HepG2 (cell line): ENCODE data around the gene SNRPD3. TPM values are rescaled to one million over a fixed set of nuclear protein-coding genes. Genes with fewer than 3 reads are reported as not detected.

ENCODE experiments used
- CAMTA2 ChIP-seq: sonication (generic); formaldehyde crosslinking; IDR thresholded peaks from 2 replicates; pipeline ENCODE4 v1.4.0; 2020; ENCODE audit warnings: mild to moderate bottlenecking, missing genetic modification reagents, borderline replicate concordance
- ESRRA ChIP-seq: sonication (generic); formaldehyde crosslinking; IDR thresholded peaks from 2 replicates; pipeline ENCODE4 v1.5.1; 2020; ENCODE audit warnings: mild to moderate bottlenecking, low read depth, missing genetic modification reagents
- FOXA1 ChIP-seq, 2 experiments: fragments of 450-650 bp in 1 of 2; sonication (generic) in 1 of 2; formaldehyde crosslinking in 1 of 2; IDR thresholded peaks; 2 replicates each; pipeline versions ENCODE4 v1.4.0 to v1.6.1; 2016 to 2020; ENCODE audit warnings: missing genetic modification reagents in 1 of 2
- KDM4B ChIP-seq: sonication (generic); formaldehyde crosslinking; IDR thresholded peaks from 2 replicates; pipeline ENCODE4 v1.4.0; 2020; ENCODE audit warnings: missing genetic modification reagents
- MYC ChIP-seq: sonication (generic); formaldehyde crosslinking; IDR thresholded peaks from 2 replicates; pipeline ENCODE4 v1.9.0; 2021; ENCODE audit warnings: missing genetic modification reagents, borderline replicate concordance
- NR2F2 ChIP-seq: IDR thresholded peaks from 2 replicates; pipeline ENCODE4 v1.6.1; 2012; ENCODE audit warnings: low read depth, inconsistent platforms, borderline replicate concordance
- ZBTB8A ChIP-seq: sonication (generic); formaldehyde crosslinking; IDR thresholded peaks from 2 replicates; pipeline ENCODE4 v1.4.0; 2020; ENCODE audit warnings: mild to moderate bottlenecking, low read depth, missing genetic modification reagents, borderline replicate concordance
- ZKSCAN1 ChIP-seq: fragments of 150-350 bp; IDR thresholded peaks from 2 replicates; pipeline ENCODE4 v1.6.1; 2014; ENCODE audit warnings: low read length
- ZNF136 ChIP-seq: sonication (generic); formaldehyde crosslinking; IDR thresholded peaks from 2 replicates; pipeline ENCODE4 v1.8.1; 2022; ENCODE audit warnings: low read depth, mild to moderate bottlenecking, moderate library complexity, missing genetic modification reagents
- ZNF781 ChIP-seq: sonication (generic); formaldehyde crosslinking; IDR thresholded peaks from 2 replicates; pipeline ENCODE4 v1.5.1; 2020; ENCODE audit warnings: borderline replicate concordance, mild to moderate bottlenecking, missing genetic modification reagents; ENCODE audit errors: not compliant biosample characterization
- polyA plus RNA-seq, 8 experiments: library from polyadenylated mRNA; depleted of rRNA in 3 of 8; stranded (reverse) in 7 of 8; unstranded in 1 of 8; fragments of >200 nt; fragmentation: Illumina TruSeq in 4 of 8; extraction: Trizol in 4 of 8; gene quantifications; 2 replicates each; pipeline versions ENCODE4 v1.2.1 to v1.2.3, GENCODE V29; 2011 to 2016; ENCODE audit warnings: low read depth in 4 of 8, missing spikeins in 1 of 8, mixed read lengths in 1 of 8; ENCODE audit not compliant: insufficient read depth in 1 of 8
- total RNA-seq, 5 experiments: library from RNA; depleted of rRNA; stranded (reverse); fragments of >200 nt; fragmentation: Illumina TruSeq; extraction: Trizol; gene quantifications; 2 replicates each; pipeline ENCODE4 v1.2.3, GENCODE V29; 2016; ENCODE audit warnings: low read depth in 1 of 5
- TF ChIP-seq, protein P1 (sequence below): sonication (generic); formaldehyde crosslinking; IDR thresholded peaks from 2 replicates; pipeline ENCODE4 v1.4.0; 2020; ENCODE audit warnings: mild to moderate bottlenecking, low read depth, missing genetic modification reagents
- TF ChIP-seq, protein P2 (sequence below): IDR thresholded peaks from 2 replicates; pipeline ENCODE4 v1.6.1; 2016; ENCODE audit warnings: low read depth, borderline replicate concordance
- TF ChIP-seq, protein P3 (sequence below): sonication (generic); formaldehyde crosslinking; IDR thresholded peaks from 2 replicates; pipeline ENCODE4 v1.8.0; 2022; ENCODE audit warnings: missing genetic modification reagents, mild to moderate bottlenecking, moderate library complexity, borderline replicate concordance
- TF ChIP-seq, protein P4 (sequence below): sonication (generic); formaldehyde crosslinking; IDR thresholded peaks from 2 replicates; pipeline ENCODE4 v1.5.0; 2020; ENCODE audit warnings: missing genetic modification reagents
- TF ChIP-seq, protein P5 (sequence below): sonication (generic); formaldehyde crosslinking; IDR thresholded peaks from 2 replicates; pipeline ENCODE4 v1.8.1; 2022; ENCODE audit warnings: low read depth, mild to moderate bottlenecking, missing genetic modification reagents

SNRPD3 gene
- total and polyA plus RNA-seq, 2 of the 13 experiments (the other 11 are each of a cell fraction or from before 2014, with no cell fraction given) = 110 to 209 TPM

DNA sequence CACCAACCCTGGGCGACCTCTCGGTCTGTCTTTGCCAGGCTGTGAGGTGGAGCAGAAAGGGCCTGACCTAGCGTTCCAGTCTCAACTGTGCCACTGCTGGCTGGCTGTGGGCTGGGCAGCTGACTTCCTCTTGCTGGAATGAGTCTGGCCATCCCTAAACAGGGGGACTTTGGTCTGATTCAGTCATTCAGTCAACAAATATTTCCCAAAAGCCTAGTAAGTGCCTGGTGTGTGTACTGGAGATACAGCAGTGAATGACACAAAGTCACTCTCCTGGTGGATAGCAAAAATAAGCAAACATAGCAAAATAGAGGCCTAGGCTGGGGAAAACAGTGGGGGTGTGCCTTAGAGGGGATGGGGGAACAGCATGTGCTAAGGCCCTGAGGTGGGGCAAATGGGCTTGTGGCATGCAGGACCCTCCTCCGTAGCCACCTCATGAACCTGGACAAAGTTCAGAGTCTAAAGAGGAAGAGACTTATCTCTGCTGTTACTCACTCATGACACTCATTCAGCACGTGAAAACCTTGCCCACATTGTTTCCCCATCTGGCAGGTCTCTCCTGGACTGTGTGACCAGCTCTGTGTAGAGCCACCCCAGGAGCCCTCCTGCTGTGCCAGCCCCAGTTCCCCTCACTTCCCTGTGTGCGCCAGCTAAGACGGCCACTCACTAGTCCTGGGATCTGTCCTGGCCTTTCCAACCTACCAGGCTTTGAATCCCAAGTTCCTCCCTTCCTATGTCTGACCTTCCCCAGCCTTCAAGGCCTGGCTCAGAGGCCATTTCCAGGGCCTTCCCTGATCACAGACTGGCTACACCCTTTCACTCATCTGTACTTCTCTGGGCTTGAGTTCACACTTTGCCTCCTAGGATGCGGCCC, 5.5 kb upstream of the SNRPD3 start (continued):
- TF ChIP-seq, protein P1, sequence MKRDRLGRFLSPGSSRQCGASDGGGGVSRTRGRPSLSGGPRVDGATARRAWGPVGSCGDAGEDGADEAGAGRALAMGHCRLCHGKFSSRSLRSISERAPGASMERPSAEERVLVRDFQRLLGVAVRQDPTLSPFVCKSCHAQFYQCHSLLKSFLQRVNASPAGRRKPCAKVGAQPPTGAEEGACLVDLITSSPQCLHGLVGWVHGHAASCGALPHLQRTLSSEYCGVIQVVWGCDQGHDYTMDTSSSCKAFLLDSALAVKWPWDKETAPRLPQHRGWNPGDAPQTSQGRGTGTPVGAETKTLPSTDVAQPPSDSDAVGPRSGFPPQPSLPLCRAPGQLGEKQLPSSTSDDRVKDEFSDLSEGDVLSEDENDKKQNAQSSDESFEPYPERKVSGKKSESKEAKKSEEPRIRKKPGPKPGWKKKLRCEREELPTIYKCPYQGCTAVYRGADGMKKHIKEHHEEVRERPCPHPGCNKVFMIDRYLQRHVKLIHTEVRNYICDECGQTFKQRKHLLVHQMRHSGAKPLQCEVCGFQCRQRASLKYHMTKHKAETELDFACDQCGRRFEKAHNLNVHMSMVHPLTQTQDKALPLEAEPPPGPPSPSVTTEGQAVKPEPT = 0 out of 2 replicates have a peak, but pooled peaks have one; percentile 29
- TF ChIP-seq CAMTA2 (CRISPR knock-in tag) (no peak), ZNF136 (CRISPR knock-in tag) (peak; percentile 34; the same call in 1 of the 2 replicates), ESRRA (peak; percentile 85; the same call in 1 of the 2 replicates), MYC (CRISPR knock-in tag) (peak; percentile 91; the same call in 1 of the 2 replicates), KDM4B (CRISPR knock-in tag) (0 out of 2 replicates have a peak, but pooled peaks have one; percentile 32), ZNF781 (CRISPR knock-in tag) (peak; percentile 51), NR2F2 (no peak; the same call in 1 of the 2 replicates), ZKSCAN1 (peak; percentile 73; the same call in 1 of the 2 replicates), FOXA1 (IDR thresholded peaks at IDR 0.05) (peak; percentile 63), FOXA1 (CRISPR knock-in tag; IDR thresholded peaks at IDR 0.05) (peak; percentile 83), ZBTB8A (no peak)
- TF ChIP-seq, protein P2, sequence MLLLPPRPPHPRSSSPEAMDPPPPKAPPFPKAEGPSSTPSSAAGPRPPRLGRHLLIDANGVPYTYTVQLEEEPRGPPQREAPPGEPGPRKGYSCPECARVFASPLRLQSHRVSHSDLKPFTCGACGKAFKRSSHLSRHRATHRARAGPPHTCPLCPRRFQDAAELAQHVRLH = peak; percentile 86
- TF ChIP-seq, protein P3, sequence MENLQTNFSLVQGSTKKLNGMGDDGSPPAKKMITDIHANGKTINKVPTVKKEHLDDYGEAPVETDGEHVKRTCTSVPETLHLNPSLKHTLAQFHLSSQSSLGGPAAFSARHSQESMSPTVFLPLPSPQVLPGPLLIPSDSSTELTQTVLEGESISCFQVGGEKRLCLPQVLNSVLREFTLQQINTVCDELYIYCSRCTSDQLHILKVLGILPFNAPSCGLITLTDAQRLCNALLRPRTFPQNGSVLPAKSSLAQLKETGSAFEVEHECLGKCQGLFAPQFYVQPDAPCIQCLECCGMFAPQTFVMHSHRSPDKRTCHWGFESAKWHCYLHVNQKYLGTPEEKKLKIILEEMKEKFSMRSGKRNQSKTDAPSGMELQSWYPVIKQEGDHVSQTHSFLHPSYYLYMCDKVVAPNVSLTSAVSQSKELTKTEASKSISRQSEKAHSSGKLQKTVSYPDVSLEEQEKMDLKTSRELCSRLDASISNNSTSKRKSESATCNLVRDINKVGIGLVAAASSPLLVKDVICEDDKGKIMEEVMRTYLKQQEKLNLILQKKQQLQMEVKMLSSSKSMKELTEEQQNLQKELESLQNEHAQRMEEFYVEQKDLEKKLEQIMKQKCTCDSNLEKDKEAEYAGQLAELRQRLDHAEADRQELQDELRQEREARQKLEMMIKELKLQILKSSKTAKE (CRISPR knock-in tag) = peak; percentile 77
- TF ChIP-seq, protein P4, sequence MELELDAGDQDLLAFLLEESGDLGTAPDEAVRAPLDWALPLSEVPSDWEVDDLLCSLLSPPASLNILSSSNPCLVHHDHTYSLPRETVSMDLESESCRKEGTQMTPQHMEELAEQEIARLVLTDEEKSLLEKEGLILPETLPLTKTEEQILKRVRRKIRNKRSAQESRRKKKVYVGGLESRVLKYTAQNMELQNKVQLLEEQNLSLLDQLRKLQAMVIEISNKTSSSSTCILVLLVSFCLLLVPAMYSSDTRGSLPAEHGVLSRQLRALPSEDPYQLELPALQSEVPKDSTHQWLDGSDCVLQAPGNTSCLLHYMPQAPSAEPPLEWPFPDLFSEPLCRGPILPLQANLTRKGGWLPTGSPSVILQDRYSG (CRISPR knock-in tag) = no peak; the same call in 1 of the 2 replicates
- TF ChIP-seq, protein P5, sequence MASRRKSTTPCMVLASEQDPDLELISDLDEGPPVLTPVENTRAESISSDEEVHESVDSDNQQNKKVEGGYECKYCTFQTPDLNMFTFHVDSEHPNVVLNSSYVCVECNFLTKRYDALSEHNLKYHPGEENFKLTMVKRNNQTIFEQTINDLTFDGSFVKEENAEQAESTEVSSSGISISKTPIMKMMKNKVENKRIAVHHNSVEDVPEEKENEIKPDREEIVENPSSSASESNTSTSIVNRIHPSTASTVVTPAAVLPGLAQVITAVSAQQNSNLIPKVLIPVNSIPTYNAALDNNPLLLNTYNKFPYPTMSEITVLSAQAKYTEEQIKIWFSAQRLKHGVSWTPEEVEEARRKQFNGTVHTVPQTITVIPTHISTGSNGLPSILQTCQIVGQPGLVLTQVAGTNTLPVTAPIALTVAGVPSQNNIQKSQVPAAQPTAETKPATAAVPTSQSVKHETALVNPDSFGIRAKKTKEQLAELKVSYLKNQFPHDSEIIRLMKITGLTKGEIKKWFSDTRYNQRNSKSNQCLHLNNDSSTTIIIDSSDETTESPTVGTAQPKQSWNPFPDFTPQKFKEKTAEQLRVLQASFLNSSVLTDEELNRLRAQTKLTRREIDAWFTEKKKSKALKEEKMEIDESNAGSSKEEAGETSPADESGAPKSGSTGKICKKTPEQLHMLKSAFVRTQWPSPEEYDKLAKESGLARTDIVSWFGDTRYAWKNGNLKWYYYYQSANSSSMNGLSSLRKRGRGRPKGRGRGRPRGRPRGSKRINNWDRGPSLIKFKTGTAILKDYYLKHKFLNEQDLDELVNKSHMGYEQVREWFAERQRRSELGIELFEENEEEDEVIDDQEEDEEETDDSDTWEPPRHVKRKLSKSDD (CRISPR knock-in tag) = 0 out of 2 replicates have a peak, but pooled peaks have one; percentile 80
